ENCODE results near the gene RGS6.

Gene RGS6

DNA sequence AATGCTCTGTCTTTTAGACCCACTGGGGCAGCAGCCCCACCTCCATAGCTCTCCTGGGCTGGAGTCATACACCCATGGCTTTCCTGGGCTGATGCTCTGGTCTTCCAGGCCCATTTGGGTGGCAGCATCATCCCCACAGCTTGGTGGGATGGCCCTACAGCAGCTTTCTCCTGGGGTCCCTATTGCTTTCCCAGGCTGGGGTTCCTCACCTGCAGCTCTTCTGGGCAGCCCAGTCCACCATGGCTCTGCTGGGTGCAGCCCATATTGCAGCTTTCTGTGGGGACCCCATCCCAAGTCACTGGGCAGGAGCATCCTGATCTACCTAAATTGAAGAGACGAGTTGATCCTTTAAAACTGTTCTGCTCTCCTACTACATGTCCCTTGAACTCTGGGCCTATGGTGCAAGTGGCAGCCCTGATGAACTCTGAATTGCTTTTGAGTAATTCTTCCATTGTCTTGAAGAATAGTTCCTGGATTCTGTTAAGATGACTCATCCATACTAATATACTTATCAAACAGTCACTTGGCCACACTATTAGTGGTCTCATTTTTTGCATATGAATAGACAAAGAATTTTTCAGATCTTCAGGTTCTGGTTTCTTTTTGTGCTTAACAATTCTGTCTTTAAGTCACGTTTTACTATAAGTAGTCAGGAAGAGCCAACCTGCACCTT, 571.6 kb downstream of the RGS6 start:
- peak in 1 of 2 donors; percentile 64 for DNase-seq (ENCODE audit: low read depth in 2 of 2)
- TF ChIP-seq, protein P1, sequence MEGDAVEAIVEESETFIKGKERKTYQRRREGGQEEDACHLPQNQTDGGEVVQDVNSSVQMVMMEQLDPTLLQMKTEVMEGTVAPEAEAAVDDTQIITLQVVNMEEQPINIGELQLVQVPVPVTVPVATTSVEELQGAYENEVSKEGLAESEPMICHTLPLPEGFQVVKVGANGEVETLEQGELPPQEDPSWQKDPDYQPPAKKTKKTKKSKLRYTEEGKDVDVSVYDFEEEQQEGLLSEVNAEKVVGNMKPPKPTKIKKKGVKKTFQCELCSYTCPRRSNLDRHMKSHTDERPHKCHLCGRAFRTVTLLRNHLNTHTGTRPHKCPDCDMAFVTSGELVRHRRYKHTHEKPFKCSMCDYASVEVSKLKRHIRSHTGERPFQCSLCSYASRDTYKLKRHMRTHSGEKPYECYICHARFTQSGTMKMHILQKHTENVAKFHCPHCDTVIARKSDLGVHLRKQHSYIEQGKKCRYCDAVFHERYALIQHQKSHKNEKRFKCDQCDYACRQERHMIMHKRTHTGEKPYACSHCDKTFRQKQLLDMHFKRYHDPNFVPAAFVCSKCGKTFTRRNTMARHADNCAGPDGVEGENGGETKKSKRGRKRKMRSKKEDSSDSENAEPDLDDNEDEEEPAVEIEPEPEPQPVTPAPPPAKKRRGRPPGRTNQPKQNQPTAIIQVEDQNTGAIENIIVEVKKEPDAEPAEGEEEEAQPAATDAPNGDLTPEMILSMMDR (IDR thresholded peaks at IDR 0.05; ENCODE audit: low read depth, low read length), result no peak

DNA sequence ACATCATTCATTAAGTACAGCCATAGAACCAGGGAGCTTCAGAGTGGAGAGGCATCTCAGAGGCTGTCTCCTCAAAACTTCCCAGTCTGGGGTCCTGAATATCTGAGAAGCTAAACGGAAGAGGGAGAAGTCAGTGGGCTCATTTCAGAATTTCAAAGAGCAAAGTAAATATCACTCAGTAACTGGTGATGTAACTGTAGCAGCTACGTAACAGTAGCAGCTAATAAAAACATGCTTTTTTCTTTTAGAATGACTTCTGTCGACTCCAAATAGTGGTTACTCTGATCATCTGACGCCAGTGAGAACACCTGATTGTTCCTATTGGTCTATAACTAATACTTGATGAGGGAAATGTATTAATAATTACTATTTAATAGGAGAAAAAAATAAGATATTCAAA, 578.3 kb downstream of the RGS6 start:
- no peak for DNase-seq (ENCODE audit: low read depth in 2 of 2)
- no peak overlapping the region for H3K4me3 ChIP-seq (replicated peaks in 1 of 2; ENCODE audit: low read depth in 2 of 2, low read length in 2 of 2)
- TF ChIP-seq, protein P1 (IDR thresholded peaks at IDR 0.05; ENCODE audit: low read depth, low read length), result no peak

More for the DNA sequence above, 571.6 kb downstream of the RGS6 start:
- no peak overlapping the region for H3K4me3 ChIP-seq (replicated peaks in 1 of 2; ENCODE audit: low read depth in 2 of 2, low read length in 2 of 2)

DNA sequence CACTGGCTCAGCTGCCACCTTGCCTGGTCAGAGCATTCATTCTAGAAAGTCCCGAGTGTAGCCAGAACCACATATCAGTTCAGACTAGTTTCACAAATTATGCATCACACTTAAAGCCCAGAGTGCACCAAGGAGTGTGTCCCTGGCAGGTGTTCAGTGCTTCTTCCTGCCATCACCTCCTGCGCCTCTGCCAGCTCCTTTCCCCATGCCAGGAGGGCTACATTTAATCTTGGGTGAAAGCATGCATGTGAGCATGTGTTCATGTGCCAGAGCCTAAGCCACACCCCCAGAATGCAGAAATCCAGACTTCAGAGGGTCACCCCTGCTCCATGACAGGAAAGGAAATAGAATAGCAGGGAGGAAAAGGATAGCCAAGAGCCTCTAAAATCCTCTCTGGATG, 580.1 kb downstream of the RGS6 start:
- TF ChIP-seq, protein P1 (IDR thresholded peaks at IDR 0.05; ENCODE audit: low read depth, low read length), result no peak
- DNase-seq (ENCODE audit: low read depth in 2 of 2), result no peak
- no peak overlapping the region for H3K4me3 ChIP-seq (replicated peaks in 1 of 2; ENCODE audit: low read depth in 2 of 2, low read length in 2 of 2)

DNA sequence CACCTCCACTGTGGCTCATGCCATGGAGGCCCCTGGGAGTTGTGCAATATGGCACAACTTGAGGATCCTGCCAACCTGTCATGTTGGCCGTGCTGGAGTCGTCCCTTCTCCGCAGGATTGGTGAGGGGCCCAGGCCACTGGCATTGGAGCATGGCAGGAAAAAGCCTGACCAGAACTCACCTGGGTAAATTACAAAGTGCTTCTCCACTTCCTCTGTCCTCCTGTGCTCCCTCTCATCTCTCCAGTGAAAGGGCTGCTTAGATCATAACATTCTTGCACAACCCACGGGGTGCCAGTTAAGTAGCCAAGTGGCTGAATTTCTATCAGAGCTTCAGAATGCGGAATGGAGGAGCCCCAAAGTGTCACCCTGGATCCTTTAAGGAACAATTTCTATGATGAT, 580.7 kb downstream of the RGS6 start:
- no peak for DNase-seq (ENCODE audit: low read depth in 2 of 2)
- H3K4me3 ChIP-seq (replicated peaks in 1 of 2; ENCODE audit: low read depth in 2 of 2, low read length in 2 of 2), result no peak overlapping the region
- TF ChIP-seq, protein P1 (IDR thresholded peaks at IDR 0.05; ENCODE audit: low read depth, low read length), result no peak

DNA sequence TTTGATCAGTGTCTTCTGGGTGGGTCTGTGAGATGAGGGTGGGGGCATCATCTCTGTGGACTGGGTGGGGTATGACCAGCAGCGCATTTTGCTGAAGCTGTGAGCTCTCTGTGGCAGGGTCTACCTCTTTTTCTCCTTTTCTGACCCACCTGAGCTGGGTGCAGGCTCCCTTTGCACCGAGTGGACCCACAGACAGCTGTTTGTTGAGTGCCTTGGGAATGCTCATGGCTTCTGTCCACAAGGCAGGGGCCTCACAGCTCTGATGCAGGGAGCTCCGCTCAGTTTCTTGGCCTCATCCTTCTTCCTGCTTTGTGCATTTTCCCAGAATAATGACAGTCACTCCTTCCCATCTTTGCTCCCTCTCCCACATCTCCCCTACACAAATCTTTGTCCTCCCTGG, 581.1 kb downstream of the RGS6 start:
- TF ChIP-seq, protein P1 (IDR thresholded peaks at IDR 0.05; ENCODE audit: low read depth, low read length), result no peak
- no peak for DNase-seq (ENCODE audit: low read depth in 2 of 2)

DNA sequence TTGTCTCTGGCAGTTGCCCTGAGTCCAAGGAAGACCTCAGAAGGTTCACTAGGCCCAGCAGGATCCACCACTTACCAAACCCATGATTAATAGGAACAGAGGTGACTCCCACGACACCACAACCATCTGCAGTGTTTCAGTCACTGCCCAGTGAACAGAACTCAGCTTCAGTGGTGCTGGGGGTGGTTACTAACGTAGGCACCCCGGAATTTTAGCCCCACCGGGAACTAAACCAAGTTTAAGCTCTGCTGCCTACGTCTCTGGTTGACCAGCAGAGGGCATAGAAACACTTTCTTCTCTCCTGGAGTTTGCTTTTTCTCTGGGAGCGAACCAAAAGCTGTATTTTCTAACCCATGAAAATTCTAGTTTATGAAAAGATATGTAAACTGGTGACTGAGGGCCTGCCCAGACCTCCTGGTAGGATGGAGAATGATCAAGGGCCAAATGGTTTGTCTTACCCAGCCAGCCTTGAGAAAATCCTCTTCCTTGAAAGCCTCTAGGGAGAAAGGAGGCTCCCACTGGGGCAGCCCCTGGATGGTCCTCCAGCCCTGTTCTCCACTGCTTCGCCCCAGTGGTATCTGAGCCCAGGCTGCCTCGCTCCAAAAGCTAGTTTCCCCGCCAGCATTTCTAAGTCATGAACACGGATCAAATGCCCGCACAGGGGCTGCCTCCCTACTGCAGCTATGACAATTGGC, 581.9 kb downstream of the RGS6 start:
- TF ChIP-seq, protein P1 (IDR thresholded peaks at IDR 0.05; ENCODE audit: low read depth, low read length), result peak; percentile 76
- peak; percentile 68 to 69 for DNase-seq (ENCODE audit: low read depth in 2 of 2)
- no peak overlapping the region for H3K4me3 ChIP-seq (replicated peaks in 1 of 2; ENCODE audit: low read depth in 2 of 2, low read length in 2 of 2)

More for the DNA sequence above, 581.1 kb downstream of the RGS6 start:
- no peak overlapping the region for H3K4me3 ChIP-seq (replicated peaks in 1 of 2; ENCODE audit: low read depth in 2 of 2, low read length in 2 of 2)
